Mesothelial cell of epicardium (in vitro differentiated cells): Measurements from ENCODE around the gene MMD2. TPM values are rescaled to one million over a fixed set of nuclear protein-coding genes. Genes with fewer than 3 reads are reported as not detected.
A peak's percentile ranks its signal among the peaks of the same experiment; 100 is the strongest.

Experiments
- DNase-seq, 2 experiments: peaks; one replicate each; pipeline ENCODE4 v3.0.0; 2021; ENCODE audit warnings: low spot score in 2 of 2; ENCODE audit not compliant: unreplicated experiment in 2 of 2
- H3K27ac Mint-ChIP-seq: 2 replicates; pipeline ENCODE4 v1.8.0; 2021; ENCODE audit warnings: mixed read lengths
- H3K27me3 Mint-ChIP-seq: 2 replicates; pipeline ENCODE4 v1.8.0; 2021; ENCODE audit warnings: low read depth, mixed read lengths
- H3K36me3 Mint-ChIP-seq: 2 replicates; pipeline ENCODE4 v1.8.0; 2021; ENCODE audit warnings: mixed read lengths
- H3K4me1 Mint-ChIP-seq: 2 replicates; pipeline ENCODE4 v1.8.0; 2021; ENCODE audit warnings: mixed read lengths
- H3K4me3 Mint-ChIP-seq: 2 replicates; pipeline ENCODE4 v1.8.0; 2021; ENCODE audit warnings: mild to moderate bottlenecking, moderate library complexity, mixed read lengths
- H3K9me3 Mint-ChIP-seq: 2 replicates; pipeline ENCODE4 v1.8.0; 2021; ENCODE audit warnings: mixed read lengths
- total RNA-seq: library from RNA; stranded (reverse); gene quantifications from 3 replicates; pipeline ENCODE4 v1.2.1, GENCODE V29; 2021
- TF ChIP-seq, protein P1 (sequence below): fragments of 200-600 bp; sonication (generic); IDR thresholded peaks from one replicate; pipeline ENCODE4 v1.5.0; 2021; ENCODE audit warnings: antibody characterized with exemption; ENCODE audit not compliant: unreplicated experiment

Gene MMD2
- total RNA-seq, 1 donor from 2014 or later = not detected

DNA sequence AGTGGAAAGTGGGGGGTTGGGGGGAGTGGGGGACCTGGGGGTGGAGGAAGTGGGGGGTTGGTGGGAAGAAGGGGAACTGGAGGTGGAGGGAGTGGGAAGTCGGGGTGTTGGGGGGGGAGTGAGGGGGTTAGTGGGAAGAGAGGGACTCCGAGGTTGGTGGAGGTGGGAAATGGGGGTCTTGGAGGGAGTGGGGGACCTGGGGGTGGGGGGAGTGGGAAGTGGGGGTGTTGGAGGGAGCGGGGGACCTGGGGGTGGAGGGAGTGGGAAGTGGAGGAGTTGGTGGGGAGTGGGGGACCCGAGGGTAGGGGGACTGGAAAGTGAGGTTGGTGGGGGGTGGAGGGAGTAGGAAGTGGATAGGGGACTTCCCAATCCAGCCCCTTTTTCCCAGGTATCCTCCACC is 906 bp upstream of the MMD2 start:
- peaks cover 4% of the 10 kb centered on the region for H3K9me3 Mint-ChIP-seq
- TF ChIP-seq, protein P1, sequence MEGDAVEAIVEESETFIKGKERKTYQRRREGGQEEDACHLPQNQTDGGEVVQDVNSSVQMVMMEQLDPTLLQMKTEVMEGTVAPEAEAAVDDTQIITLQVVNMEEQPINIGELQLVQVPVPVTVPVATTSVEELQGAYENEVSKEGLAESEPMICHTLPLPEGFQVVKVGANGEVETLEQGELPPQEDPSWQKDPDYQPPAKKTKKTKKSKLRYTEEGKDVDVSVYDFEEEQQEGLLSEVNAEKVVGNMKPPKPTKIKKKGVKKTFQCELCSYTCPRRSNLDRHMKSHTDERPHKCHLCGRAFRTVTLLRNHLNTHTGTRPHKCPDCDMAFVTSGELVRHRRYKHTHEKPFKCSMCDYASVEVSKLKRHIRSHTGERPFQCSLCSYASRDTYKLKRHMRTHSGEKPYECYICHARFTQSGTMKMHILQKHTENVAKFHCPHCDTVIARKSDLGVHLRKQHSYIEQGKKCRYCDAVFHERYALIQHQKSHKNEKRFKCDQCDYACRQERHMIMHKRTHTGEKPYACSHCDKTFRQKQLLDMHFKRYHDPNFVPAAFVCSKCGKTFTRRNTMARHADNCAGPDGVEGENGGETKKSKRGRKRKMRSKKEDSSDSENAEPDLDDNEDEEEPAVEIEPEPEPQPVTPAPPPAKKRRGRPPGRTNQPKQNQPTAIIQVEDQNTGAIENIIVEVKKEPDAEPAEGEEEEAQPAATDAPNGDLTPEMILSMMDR = no peak
- H3K4me1 Mint-ChIP-seq = peaks cover 5% of the 10 kb centered on the region
- H3K27ac Mint-ChIP-seq = no peak overlapping the region
- H3K4me3 Mint-ChIP-seq = no peak overlapping the region
- peaks cover 69% of the 10 kb centered on the region for H3K27me3 Mint-ChIP-seq
- no peak for DNase-seq
- no peaks in the 10 kb centered on the region for H3K36me3 Mint-ChIP-seq

DNA sequence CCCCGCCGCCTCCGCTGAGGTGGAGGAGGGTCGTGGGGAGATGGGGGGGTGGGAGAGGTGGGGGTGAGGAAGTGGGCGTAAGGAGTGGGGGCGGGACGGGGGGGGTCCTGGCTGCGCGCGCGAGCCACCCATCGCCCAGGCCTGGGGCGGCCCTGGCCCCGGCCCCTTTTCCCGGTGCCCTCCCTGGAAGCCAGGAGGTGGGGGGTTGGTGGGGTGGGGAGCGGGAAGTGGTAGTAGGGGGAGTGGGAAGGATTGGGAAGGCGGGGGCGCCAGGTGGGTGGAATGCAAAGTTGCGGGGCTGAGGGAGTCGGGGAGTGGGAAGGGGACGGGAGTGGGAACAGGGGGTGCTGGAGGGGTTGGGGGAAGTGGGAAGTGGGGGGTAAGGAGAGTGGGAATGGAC is 319 bp upstream of the MMD2 start:
- no peak overlapping the region for H3K27ac Mint-ChIP-seq
- no peak overlapping the region for H3K4me3 Mint-ChIP-seq
- TF ChIP-seq, protein P1 = no peak
- DNase-seq = no peak
- H3K36me3 Mint-ChIP-seq = no peaks in the 10 kb centered on the region
- H3K9me3 Mint-ChIP-seq = peaks cover 6% of the 10 kb centered on the region
- H3K27me3 Mint-ChIP-seq = peaks cover 69% of the 10 kb centered on the region
- peaks cover 5% of the 10 kb centered on the region for H3K4me1 Mint-ChIP-seq

DNA sequence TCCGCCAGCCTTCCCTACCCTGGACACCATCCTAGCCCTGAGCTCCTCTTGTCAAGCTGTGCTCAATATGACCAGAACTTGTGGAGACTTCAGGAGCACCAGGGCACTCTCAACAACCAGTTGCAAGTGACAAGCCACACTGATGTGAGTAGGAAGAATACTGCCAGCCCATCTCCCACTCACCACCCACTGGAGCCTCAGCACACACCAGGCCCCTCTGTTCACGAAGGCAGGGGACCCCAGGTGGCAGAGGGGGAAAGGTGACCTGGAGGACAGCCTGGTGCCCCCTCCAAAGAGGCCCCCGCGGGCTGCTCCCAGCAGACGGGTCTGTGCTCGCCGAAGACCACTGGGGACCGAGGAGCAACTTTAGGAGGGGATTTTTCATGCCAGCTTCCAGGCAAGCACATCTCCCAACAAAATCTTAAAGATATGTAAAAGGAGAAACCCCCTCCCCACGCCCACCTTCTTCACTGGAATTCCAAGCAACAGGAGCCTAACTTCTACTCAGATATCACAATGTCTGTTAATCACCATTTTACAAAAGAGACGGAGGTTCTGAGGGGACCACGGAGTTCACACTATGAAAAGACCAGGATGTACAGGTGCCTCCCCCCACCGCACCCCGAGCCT is 1.0 kb downstream of the MMD2 start:
- TF ChIP-seq, protein P1 = no peak
- Mint-ChIP-seq H3K27ac (no peak overlapping the region), H3K36me3 (no peaks in the 10 kb centered on the region), H3K4me1 (peaks cover 5% of the 10 kb centered on the region), H3K4me3 (peak overlapping the region; percentile 74), H3K9me3 (peaks cover 6% of the 10 kb centered on the region), H3K27me3 (peaks cover 72% of the 10 kb centered on the region)
- DNase-seq = no peak

GRCh38 chr7:4951903-4952636 is 6.9 kb downstream of the MMD2 start:
- no peaks in the 10 kb centered on the region for H3K4me1 Mint-ChIP-seq
- H3K36me3 Mint-ChIP-seq = no peaks in the 10 kb centered on the region
- TF ChIP-seq, protein P1 = no peak
- DNase-seq = peak in 1 of 2 experiments; percentile 44
- H3K9me3 Mint-ChIP-seq = peaks cover 6% of the 10 kb centered on the region
- H3K4me3 Mint-ChIP-seq = no peak overlapping the region
- H3K27ac Mint-ChIP-seq = no peak overlapping the region
- H3K27me3 Mint-ChIP-seq = peaks cover 59% of the 10 kb centered on the region

- no peak for DNase-seq
- peaks cover 6% of the 10 kb centered on the region for H3K9me3 Mint-ChIP-seq
- H3K27ac Mint-ChIP-seq = no peak overlapping the region
- TF ChIP-seq, protein P1 = no peak
- no peaks in the 10 kb centered on the region for H3K4me1 Mint-ChIP-seq
- H3K4me3 Mint-ChIP-seq = no peak overlapping the region
- peaks cover 57% of the 10 kb centered on the region for H3K27me3 Mint-ChIP-seq
- H3K36me3 Mint-ChIP-seq = no peaks in the 10 kb centered on the region
These were observed 7.7 kb downstream of the MMD2 start for GRCh38 chr7:4951304-4951703.
